NCI-H1436 (cell line): ENCODE results near the gene SFN.

Experiments
- DNase-seq: peaks from one replicate; lab custom pipeline; 2025; lab: John Stamatoyannopoulos, UW

The SFN gene

GRCh38 chr1:26913389-26913753, 50.4 kb downstream of the SFN start:
- DNase-seq, result no peak
